ENCODE data around the gene C10orf90.

The C10orf90 gene

GRCh38 chr10:126421756-126422256, 248.7 kb downstream of the C10orf90 start:
- TF ChIP-seq OSR1 (CRISPR knock-in tag; IDR thresholded peaks at IDR 0.05) (no peak), GLIS3 (CRISPR knock-in tag; IDR thresholded peaks at IDR 0.05) (no peak), ZFP3 (CRISPR knock-in tag; IDR thresholded peaks at IDR 0.05) (no peak), ARNTL (CRISPR knock-in tag; IDR thresholded peaks at IDR 0.05; ENCODE audit: borderline replicate concordance, low read depth) (no peak), ISL1 (CRISPR knock-in tag; IDR thresholded peaks at IDR 0.05) (no peak), CREB5 (CRISPR knock-in tag; IDR thresholded peaks at IDR 0.05; ENCODE audit: low read depth) (no peak), ZFP30 (CRISPR knock-in tag; IDR thresholded peaks at IDR 0.05) (no peak), TSHZ2 (CRISPR knock-in tag; IDR thresholded peaks at IDR 0.05) (no peak), TOX (CRISPR knock-in tag; IDR thresholded peaks at IDR 0.05; ENCODE audit: borderline replicate concordance) (no peak), ZNF70 (CRISPR knock-in tag; IDR thresholded peaks at IDR 0.05) (no peak), POU6F1 (CRISPR knock-in tag; IDR thresholded peaks at IDR 0.05; ENCODE audit: borderline replicate concordance, low read depth) (no peak), ZNF565 (CRISPR knock-in tag; conservative IDR thresholded peaks at IDR 0.05; ENCODE audit: low read depth) (no peak), TCF4 (CRISPR knock-in tag; IDR thresholded peaks at IDR 0.05; ENCODE audit: borderline replicate concordance) (no peak), PPARA (CRISPR knock-in tag; IDR thresholded peaks at IDR 0.05; ENCODE audit: borderline replicate concordance) (no peak), CSRNP3 (CRISPR knock-in tag; IDR thresholded peaks at IDR 0.05) (no peak), RARB (CRISPR knock-in tag; IDR thresholded peaks at IDR 0.05) (no peak), SNAI2 (CRISPR knock-in tag; IDR thresholded peaks at IDR 0.05) (no peak)
- ATAC-seq = peak; percentile 82

DNA sequence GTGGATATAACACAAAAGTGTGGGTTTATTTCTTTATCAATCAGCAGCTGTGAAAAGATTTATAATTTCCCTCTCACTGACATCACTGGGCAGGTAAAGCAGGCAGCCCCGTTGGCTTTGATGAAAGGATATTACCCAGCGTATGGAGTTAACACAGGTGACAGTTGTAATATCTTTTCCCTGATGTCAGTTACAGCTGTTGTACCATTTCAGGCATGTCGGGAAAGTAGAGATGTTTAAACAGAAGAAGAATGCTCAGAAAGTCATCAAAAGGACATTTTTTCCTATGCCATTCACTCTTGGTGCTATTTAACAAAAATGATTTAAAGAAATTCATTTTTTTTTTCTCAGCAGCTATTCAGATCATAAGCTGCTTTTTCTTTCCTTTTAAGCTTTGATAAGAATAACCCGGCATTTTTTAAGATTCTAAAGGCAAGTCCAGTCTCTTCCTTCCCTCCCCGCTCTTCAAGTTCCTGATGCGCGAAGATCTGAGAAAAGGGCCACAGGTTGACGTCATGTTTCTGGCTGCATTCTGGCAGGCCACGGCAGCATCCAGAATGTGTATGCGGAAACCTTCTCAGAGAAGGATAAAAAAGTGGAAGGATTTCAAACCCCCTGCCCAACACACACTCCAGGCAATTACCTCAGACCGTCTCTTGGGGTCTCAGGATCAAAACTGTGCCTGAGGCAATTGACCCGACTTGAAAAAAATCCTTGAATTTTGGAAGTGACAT, 249.8 kb downstream of the C10orf90 start:
- ATAC-seq = no peak
- TF ChIP-seq SNAI2 (CRISPR knock-in tag; IDR thresholded peaks at IDR 0.05) (no peak), ZNF70 (CRISPR knock-in tag; IDR thresholded peaks at IDR 0.05) (no peak), TSHZ2 (CRISPR knock-in tag; IDR thresholded peaks at IDR 0.05) (no peak), OSR1 (CRISPR knock-in tag; IDR thresholded peaks at IDR 0.05) (no peak), RARB (CRISPR knock-in tag; IDR thresholded peaks at IDR 0.05) (no peak), ZNF8 (CRISPR knock-in tag; IDR thresholded peaks at IDR 0.05) (no peak), ARNTL (CRISPR knock-in tag; IDR thresholded peaks at IDR 0.05; ENCODE audit: borderline replicate concordance, low read depth) (no peak), CREB5 (CRISPR knock-in tag; IDR thresholded peaks at IDR 0.05; ENCODE audit: low read depth) (no peak), TCF4 (CRISPR knock-in tag; IDR thresholded peaks at IDR 0.05; ENCODE audit: borderline replicate concordance) (no peak), ZFP30 (CRISPR knock-in tag; IDR thresholded peaks at IDR 0.05) (no peak), ZFP3 (CRISPR knock-in tag; IDR thresholded peaks at IDR 0.05) (no peak), BACH2 (CRISPR knock-in tag; IDR thresholded peaks at IDR 0.05; ENCODE audit: borderline replicate concordance) (no peak), ZNF565 (CRISPR knock-in tag; conservative IDR thresholded peaks at IDR 0.05; ENCODE audit: low read depth) (no peak)
